Mononuclear cell (primary cell): ENCODE results near the gene GBA2. TPM values are rescaled to one million over a fixed set of nuclear protein-coding genes. Genes with fewer than 3 reads are reported as not detected.

Experiments
- H3K27me3 ChIP-seq: 2 replicates; pipeline ENCODE4 v1.6.0; 2011; ENCODE audit warnings: low read length, control low read depth; ENCODE audit not compliant: insufficient read depth
- H3K4me1 ChIP-seq: 2 replicates; pipeline ENCODE4 v1.5.1; 2011; ENCODE audit warnings: mild to moderate bottlenecking, low read length, control low read depth; ENCODE audit not compliant: insufficient read depth
- H3K4me3 ChIP-seq: 2 replicates; pipeline ENCODE4 v1.5.1; 2011; ENCODE audit warnings: mild to moderate bottlenecking, low read length, moderate library complexity
- H3K9me3 ChIP-seq: 2 replicates; pipeline ENCODE4 v1.5.1; 2011; ENCODE audit warnings: low read depth, mild to moderate bottlenecking, control low read depth, low read length
- total RNA-seq: library from RNA; depleted of rRNA; stranded (reverse); fragments of >200 nt; gene quantifications from one replicate; pipeline ENCODE4 v1.2.3, GENCODE V29; 2012

Gene GBA2
- total RNA-seq, 1 donor = 13.4 TPM

DNA sequence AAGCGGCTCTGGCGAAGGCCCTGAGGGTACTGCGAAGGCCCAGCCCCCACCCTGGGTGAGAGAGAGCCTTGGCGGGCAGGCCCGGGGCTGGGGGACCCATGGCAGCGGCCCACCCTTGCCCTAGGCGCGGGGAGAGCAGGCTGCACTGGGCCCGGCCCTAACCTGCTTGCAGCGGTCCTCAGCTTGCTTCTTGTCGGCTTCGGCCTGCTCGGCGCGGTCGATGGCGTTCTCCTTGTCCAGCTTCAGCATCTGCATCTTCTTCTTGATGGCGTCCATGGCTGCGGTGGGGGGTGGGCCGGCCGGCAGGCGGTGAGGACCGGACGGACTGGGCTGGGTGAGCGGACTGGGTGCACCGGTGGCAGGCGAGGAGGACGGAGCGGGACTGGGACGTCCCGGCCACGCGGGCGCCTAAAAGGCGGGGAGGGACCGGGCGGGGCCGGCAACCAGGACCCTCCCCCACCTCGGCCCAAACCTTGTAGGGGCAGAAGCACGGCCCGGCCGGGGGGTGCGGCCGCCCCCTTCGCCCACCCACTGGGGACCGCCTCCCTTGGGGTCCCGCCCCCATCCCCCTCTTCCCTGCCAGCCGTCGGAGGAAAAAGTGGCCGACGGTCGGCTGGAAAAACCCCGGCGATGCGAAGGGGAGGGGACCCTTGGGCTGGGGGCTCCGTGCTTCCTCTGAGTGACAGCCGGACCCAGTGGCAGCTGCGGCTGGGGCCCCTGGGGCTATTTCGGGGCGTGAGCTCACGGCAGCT lies 59.3 kb downstream of the GBA2 start, which contains the start of gene TPM2:
Gene TPM2, minus strand, starts transcription at position 384 of the 752 bp plus-strand sequence. Its CDS starts 108 bp downstream, at position 276.
- H3K4me1 ChIP-seq = peaks cover 17% of the 10 kb centered on the region
- H3K4me3 ChIP-seq = peak within 1 kb of the TSS; percentile 55
- no peaks in the 10 kb centered on the region for H3K27me3 ChIP-seq
- H3K9me3 ChIP-seq = no peaks in the 10 kb centered on the region

DNA sequence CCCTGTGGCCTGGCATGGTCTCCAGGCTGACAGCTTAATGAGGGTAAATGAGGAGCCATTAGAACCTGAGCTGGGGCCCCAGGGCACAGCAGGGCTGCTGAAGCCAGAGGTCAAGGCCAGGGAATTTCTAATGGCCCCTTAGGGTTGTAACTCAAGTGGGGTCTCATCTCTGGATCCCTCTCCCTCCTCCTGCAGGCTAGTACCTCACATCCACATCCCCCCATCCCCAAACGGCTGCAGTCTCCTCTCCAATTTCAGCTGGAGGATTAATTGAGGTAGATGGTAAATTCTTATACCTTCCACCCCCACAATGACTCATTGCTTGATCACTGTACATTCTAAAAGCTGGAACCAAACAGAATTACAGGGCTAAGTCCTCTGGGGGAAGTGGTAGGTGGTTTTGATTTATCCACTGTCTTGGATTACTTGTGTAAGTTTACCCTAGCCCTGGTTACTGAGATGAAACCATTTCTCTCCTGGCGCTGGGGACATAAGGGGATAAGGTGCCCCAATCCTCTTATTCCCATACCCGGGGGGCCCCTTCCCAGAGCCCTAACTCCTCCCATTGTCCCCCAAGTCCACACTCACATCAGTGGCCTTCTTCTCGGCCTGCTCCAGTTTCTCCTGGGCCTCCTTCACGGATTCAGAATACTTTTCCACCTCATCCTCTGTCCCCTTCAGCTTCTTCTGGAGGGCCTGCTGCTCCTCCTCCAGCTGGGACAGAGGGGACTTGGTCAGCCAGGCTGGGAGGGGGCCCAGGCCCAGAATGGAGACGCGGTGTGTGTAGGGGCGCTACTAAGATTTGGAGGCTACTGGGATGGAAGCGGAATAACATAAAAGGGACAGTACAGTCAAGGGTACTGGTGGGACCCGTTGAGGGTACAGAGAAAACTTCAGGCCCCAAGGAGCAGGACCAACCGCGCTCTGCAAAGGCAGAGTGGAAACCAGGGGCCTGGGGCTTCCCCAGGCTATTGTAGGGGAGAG lies 60.2 kb downstream of the GBA2 start:
- H3K4me1 ChIP-seq = peaks cover 17% of the 10 kb centered on the region
- H3K9me3 ChIP-seq = no peaks in the 10 kb centered on the region
- no peak overlapping the region for H3K4me3 ChIP-seq
- H3K27me3 ChIP-seq = no peaks in the 10 kb centered on the region

DNA sequence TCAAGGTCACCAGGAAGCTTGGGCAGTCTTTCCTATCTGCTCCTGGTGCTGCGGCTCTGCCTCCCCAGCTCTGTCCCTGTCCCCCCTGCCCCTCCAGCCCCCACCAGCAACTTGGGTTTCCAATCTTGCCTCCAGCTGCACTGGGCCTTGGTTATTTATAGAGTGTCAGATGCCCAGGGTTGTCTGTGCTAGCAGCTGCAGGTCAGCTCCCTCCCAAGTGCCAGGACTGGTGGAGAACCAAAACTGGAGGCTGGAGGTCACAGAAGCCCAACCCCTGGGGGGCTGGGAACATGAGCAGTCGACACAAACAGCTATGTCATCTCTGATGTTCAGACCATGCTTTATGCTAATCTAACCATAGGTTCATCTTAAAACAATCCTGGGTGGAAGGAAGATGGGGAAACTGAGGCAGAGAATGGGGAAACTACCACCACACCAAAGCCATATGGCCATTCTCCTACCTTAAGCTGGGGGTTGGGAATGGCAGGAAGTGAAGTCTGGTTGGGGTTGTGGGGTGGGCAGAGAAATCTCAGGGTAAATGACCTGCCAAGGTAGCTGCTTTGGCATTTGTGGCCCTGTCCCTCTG lies 61.0 kb downstream of the GBA2 start:
- Histone ChIP-seq H3K4me1 (peaks cover 17% of the 10 kb centered on the region), H3K4me3 (no peak overlapping the region), H3K9me3 (no peaks in the 10 kb centered on the region), H3K27me3 (no peaks in the 10 kb centered on the region)

DNA sequence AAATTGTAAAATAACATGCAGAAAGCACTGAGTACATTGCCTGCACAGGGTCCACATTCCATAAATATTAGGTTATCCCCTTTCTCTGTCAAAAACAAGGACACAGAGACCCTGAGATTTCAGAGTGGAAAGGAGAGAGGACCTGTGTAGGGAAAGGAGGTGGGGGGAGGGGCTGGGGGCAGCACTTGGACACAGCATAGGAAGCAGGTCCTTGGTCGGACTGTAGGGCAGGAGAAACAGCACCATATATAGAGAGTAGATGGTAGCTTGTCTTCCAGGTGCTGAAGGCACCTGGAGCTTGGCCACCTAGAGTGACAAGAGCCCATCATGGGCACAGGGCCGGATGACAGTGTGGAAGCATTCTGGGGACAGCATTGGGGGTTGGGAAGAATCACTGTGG lies 61.7 kb downstream of the GBA2 start:
- H3K4me1 ChIP-seq = peaks cover 17% of the 10 kb centered on the region
- H3K27me3 ChIP-seq = no peaks in the 10 kb centered on the region
- H3K9me3 ChIP-seq = no peaks in the 10 kb centered on the region
- no peak overlapping the region for H3K4me3 ChIP-seq

Other genes with a start within 250 kb of the GBA2 start
- 7.7 TPM for gene TESK1, start 144.0 kb downstream of the GBA2 start, total RNA-seq
- gene CD72, start 130.8 kb downstream of the GBA2 start, total RNA-seq = 4.9 TPM
- 9.6 TPM for gene SIT1, start 98.3 kb downstream of the GBA2 start, total RNA-seq
- 37,843 TPM for gene RMRP, start 91.2 kb downstream of the GBA2 start, total RNA-seq
- gene CCDC107, start 90.9 kb downstream of the GBA2 start, total RNA-seq = 6.9 TPM
- 0.10 TPM for gene ARHGEF39, start 84.0 kb downstream of the GBA2 start, total RNA-seq
- not detected for gene CA9, start 75.3 kb downstream of the GBA2 start, total RNA-seq
- gene TPM2, start 59.3 kb downstream of the GBA2 start, total RNA-seq = 7.3 TPM
- gene TLN1, start 17.0 kb downstream of the GBA2 start, total RNA-seq = 195 TPM
- 15.7 TPM for gene CREB3, start 16.6 kb downstream of the GBA2 start, total RNA-seq
- gene RGP1, start 59 bp upstream of the GBA2 start, total RNA-seq = 6.6 TPM
- not detected for gene MSMP, start 5.0 kb upstream of the GBA2 start, total RNA-seq
- gene NPR2, start 42.4 kb upstream of the GBA2 start, total RNA-seq = 1.2 TPM
- gene SPAG8, start 63.0 kb upstream of the GBA2 start, total RNA-seq = 0.42 TPM
- gene HINT2, start 65.8 kb upstream of the GBA2 start, total RNA-seq = 10.7 TPM
- gene FAM221B, start 79.5 kb upstream of the GBA2 start, total RNA-seq = not detected
- gene TMEM8B, start 80.0 kb upstream of the GBA2 start, total RNA-seq = 2.0 TPM
- gene OR13J1, start 121.2 kb upstream of the GBA2 start, total RNA-seq = not detected
- not detected for gene HRCT1, start 157.0 kb upstream of the GBA2 start, total RNA-seq
- not detected for gene SPAAR, start 160.3 kb upstream of the GBA2 start, total RNA-seq
- not detected for gene OR2S2, start 208.9 kb upstream of the GBA2 start, total RNA-seq